Measurements from ENCODE around the gene PRELP.

The PRELP gene

DNA sequence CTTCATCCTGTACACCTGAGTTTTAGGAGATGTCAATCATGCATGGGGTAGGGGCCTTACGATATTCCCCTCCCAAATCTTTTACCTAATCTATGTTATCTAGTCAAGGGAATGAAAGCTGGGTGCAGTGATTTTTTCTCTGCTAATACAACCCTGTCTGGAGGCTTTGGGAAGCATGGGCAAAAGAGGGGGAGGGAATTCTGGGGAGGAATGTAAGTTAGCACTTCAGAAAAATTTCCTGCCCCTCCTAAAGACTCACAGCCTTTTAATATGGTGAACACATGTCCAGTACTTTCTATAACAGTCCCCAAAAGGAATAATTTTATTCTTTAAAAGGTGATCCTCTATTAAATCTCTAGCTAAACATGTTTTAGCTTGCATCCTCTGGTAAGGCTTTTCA, 25.6 kb upstream of the PRELP start:
- no peak overlapping the region for H3K4me3 ChIP-seq (replicated peaks; ENCODE audit: low read depth, low read length)
- TF ChIP-seq, protein P1, sequence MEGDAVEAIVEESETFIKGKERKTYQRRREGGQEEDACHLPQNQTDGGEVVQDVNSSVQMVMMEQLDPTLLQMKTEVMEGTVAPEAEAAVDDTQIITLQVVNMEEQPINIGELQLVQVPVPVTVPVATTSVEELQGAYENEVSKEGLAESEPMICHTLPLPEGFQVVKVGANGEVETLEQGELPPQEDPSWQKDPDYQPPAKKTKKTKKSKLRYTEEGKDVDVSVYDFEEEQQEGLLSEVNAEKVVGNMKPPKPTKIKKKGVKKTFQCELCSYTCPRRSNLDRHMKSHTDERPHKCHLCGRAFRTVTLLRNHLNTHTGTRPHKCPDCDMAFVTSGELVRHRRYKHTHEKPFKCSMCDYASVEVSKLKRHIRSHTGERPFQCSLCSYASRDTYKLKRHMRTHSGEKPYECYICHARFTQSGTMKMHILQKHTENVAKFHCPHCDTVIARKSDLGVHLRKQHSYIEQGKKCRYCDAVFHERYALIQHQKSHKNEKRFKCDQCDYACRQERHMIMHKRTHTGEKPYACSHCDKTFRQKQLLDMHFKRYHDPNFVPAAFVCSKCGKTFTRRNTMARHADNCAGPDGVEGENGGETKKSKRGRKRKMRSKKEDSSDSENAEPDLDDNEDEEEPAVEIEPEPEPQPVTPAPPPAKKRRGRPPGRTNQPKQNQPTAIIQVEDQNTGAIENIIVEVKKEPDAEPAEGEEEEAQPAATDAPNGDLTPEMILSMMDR (IDR thresholded peaks at IDR 0.05; ENCODE audit: insufficient read depth, low read length, poor library complexity, severe bottlenecking), result no peak
- H3K27me3 ChIP-seq (replicated peaks; ENCODE audit: control insufficient read depth, insufficient read depth, low read length), result no peaks in the 10 kb centered on the region
- no peaks in the 10 kb centered on the region for H3K36me3 ChIP-seq (ENCODE audit: control insufficient read depth, insufficient read depth, low read length)
- no peak for DNase-seq (ENCODE audit: extremely low read depth, insufficient read length)

DNA sequence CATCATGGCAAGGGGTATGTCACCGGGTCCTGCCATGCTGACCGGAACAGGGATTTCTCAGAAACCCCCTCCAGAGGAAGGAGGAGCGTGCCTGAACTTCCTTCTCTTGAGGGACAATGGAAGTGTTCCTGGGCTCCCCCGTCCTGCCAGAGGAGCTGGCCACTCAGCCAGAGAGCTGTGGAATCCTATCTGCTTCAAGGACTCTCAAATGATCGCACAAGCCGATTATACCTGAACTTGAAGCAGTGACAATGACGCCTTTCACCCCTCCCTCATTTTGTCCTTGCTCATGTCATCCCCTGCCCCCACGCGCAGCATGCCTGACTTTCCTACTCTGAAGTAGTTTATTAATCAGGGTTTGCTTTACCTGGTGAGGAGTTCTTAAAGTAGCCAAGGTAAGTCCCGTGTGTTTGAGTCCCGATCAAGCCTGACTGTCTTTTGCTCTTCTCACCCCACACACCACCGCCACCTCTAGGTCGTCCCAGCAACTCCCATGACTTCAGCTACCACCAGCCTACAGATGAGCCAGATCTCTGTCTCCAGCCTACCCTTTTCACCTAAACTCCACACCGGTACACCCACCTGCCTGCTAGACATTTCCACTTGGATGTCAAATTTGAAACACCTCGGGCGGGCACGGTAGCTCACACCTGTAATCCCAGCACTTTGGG, 25.0 kb upstream of the PRELP start:
- TF ChIP-seq, protein P1 (IDR thresholded peaks at IDR 0.05; ENCODE audit: insufficient read depth, low read length, poor library complexity, severe bottlenecking), result no peak

DNA sequence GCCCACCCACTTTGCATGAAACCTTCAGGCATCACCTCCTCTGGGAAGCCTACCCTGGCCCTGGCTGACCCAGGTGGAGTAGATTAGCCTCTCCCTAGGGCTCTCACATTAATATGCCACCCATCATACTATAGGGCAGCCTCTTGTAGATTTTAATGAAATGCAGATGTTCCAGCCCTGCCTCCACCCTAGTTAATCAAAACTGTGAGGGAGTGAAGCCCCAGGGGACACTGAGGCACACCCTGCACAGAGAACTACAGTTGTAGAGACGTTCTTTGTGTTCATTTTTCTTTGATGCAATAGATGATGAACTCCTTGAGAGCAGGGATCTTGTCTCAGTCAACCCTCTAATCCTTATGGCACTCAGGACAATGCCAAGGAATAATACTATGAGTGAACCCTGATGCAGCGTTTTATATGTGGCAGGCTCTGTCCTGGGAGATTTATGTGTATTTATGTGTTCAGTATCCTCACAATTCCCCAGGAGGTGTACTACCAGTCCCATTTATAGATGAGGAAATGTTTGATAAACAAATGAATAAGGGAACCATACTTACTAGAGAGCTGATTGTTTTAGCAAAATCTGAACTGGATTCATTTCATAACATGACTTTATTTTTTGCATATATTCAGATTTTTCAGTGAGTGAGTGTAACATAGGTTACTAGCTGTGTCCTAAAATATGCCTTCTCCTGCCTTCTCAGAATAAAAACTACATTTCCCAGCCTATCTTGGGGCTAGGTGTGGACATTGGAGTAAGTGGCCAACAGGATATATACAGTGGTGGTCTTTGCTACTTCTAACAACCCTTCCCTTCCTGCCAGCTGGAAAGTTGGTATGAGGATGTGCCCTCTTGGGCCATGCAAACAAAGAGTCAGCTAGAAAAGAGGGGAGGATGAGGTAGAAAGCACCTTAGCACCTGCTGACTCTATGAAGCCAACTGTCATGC, 23.5 kb upstream of the PRELP start:
- TF ChIP-seq, protein P1 (IDR thresholded peaks at IDR 0.05; ENCODE audit: insufficient read depth, low read length, poor library complexity, severe bottlenecking), result no peak
- H3K4me3 ChIP-seq (replicated peaks; ENCODE audit: low read depth, low read length), result no peak overlapping the region
- H3K36me3 ChIP-seq (ENCODE audit: control insufficient read depth, insufficient read depth, low read length), result no peaks in the 10 kb centered on the region
- no peaks in the 10 kb centered on the region for H3K27me3 ChIP-seq (replicated peaks; ENCODE audit: control insufficient read depth, insufficient read depth, low read length)
- DNase-seq (ENCODE audit: extremely low read depth, insufficient read length), result no peak

More for the DNA sequence above, 25.0 kb upstream of the PRELP start:
- no peak for DNase-seq (ENCODE audit: extremely low read depth, insufficient read length)
- H3K36me3 ChIP-seq (ENCODE audit: control insufficient read depth, insufficient read depth, low read length), result no peaks in the 10 kb centered on the region
- no peak overlapping the region for H3K4me3 ChIP-seq (replicated peaks; ENCODE audit: low read depth, low read length)
- H3K27me3 ChIP-seq (replicated peaks; ENCODE audit: control insufficient read depth, insufficient read depth, low read length), result no peaks in the 10 kb centered on the region

DNA sequence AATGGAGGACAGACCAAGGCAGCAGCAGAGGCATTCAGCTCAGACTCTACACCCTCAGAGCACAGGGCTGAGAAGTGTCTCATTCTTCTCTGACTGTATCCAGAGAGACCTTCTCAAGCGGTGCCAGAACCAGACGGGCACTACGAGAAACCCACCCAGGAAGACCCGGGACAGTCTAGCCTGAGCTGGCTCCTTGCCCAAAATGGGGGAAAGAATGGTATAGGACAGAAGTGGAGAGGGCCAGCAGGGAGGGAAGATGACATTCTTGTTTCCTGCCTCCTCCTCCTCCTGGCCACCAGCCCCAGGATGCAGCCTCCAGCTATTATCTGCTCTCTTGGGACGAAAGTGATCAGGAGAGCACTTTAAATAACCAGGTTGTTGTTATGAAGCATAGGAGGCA, 22.6 kb upstream of the PRELP start:
- no peak for DNase-seq (ENCODE audit: extremely low read depth, insufficient read length)
- Histone ChIP-seq H3K27me3 (replicated peaks; ENCODE audit: control insufficient read depth, insufficient read depth, low read length) (no peaks in the 10 kb centered on the region), H3K4me3 (replicated peaks; ENCODE audit: low read depth, low read length) (no peak overlapping the region), H3K36me3 (ENCODE audit: control insufficient read depth, insufficient read depth, low read length) (no peaks in the 10 kb centered on the region)
- TF ChIP-seq, protein P1 (IDR thresholded peaks at IDR 0.05; ENCODE audit: insufficient read depth, low read length, poor library complexity, severe bottlenecking), result no peak

DNA sequence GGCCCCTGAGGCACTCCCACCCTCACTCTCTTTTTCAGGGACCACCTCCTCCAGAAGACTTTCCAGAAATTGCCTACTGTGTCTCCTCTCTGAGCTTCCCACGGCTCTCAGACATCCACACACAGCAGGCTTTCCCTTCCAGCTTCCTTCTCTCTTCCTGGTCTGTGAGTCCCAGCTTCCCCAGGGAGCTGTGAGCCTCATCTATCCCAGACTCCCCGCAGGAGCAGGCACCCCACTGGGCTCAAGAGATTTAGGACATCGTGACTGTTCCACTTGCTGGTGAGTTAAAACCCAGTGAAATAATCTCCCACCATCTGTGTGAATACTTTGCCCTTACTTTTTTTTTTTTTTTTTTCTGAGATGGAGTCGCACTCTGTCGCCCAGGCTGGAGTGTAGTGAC, 22.0 kb upstream of the PRELP start:
- TF ChIP-seq, protein P1 (IDR thresholded peaks at IDR 0.05; ENCODE audit: insufficient read depth, low read length, poor library complexity, severe bottlenecking), result no peak
- H3K36me3 ChIP-seq (ENCODE audit: control insufficient read depth, insufficient read depth, low read length), result no peaks in the 10 kb centered on the region
- no peak for DNase-seq (ENCODE audit: extremely low read depth, insufficient read length)
- H3K27me3 ChIP-seq (replicated peaks; ENCODE audit: control insufficient read depth, insufficient read depth, low read length), result no peaks in the 10 kb centered on the region
- no peak overlapping the region for H3K4me3 ChIP-seq (replicated peaks; ENCODE audit: low read depth, low read length)
